ENCODE data around the gene B4GALT4.
"Not testable (repeated sequence)": the region's sequence is repeated elsewhere in the genome, so short reads cannot be mapped to it uniquely, and the experiment has no call there.

Gene B4GALT4

GRCh38 chr3:119195151-119195476 is 45.6 kb downstream of the B4GALT4 start:
- DNase-seq: no peak

- DNase-seq: peak; percentile 45
These were observed 46.2 kb downstream of the B4GALT4 start for GRCh38 chr3:119194237-119195150.

GRCh38 chr3:119191800-119192199 is 48.9 kb downstream of the B4GALT4 start:
- DNase-seq: no peak

- no peak for DNase-seq
These were observed 53.4 kb downstream of the B4GALT4 start for GRCh38 chr3:119187266-119187665.

- DNase-seq: peak; percentile 79
These were observed 55.7 kb downstream of the B4GALT4 start for GRCh38 chr3:119184796-119185570.

GRCh38 chr3:119184111-119184510 is 56.6 kb downstream of the B4GALT4 start:
- no peak for DNase-seq

- peak; percentile 18 for DNase-seq
These were observed 58.9 kb downstream of the B4GALT4 start for GRCh38 chr3:119181765-119182164.

GRCh38 chr3:119177321-119177720 is 63.4 kb downstream of the B4GALT4 start:
- no peak for DNase-seq

GRCh38 chr3:119176778-119177177 is 63.9 kb downstream of the B4GALT4 start:
- no peak for DNase-seq

GRCh38 chr3:119175872-119176756 is 64.6 kb downstream of the B4GALT4 start:
- DNase-seq: peak; percentile 16

- DNase-seq: no peak
These were observed 67.4 kb downstream of the B4GALT4 start, which contains the start of gene UPK1B for GRCh38 chr3:119173325-119173724. TSS of gene UPK1B (plus strand) at chr3:119173598. CDS start at chr3:119186742, 13,144 bp downstream.

GRCh38 chr3:119170821-119171220 is 69.9 kb downstream of the B4GALT4 start:
- no peak for DNase-seq

GRCh38 chr3:119164745-119165144 is 75.9 kb downstream of the B4GALT4 start:
- DNase-seq: not testable (repeated sequence)
